Endodermal cell (in vitro differentiated cells): ENCODE data around the gene GPRIN1. TPM values are rescaled to one million over a fixed set of nuclear protein-coding genes. Genes with fewer than 3 reads are reported as not detected.

Source experiments
- DNase-seq: peaks from one replicate; pipeline ENCODE4 v3.0.0-alpha.2; 2017
- H3K27ac ChIP-seq: 2 replicates; pipeline ENCODE4 v1.5.1; 2013; ENCODE audit warnings: mild to moderate bottlenecking, low read depth, low read length, moderate library complexity
- H3K27me3 ChIP-seq: 2 replicates; pipeline ENCODE4 v1.6.1; 2013; ENCODE audit warnings: mild to moderate bottlenecking, low read length, moderate library complexity; ENCODE audit not compliant: insufficient read depth, control insufficient read depth, poor library complexity, severe bottlenecking
- H3K36me3 ChIP-seq: 2 replicates; pipeline ENCODE4 v1.7.0; 2013; ENCODE audit warnings: mild to moderate bottlenecking, low read length, moderate library complexity; ENCODE audit not compliant: control insufficient read depth, insufficient read depth
- H3K4me1 ChIP-seq: one replicate; pipeline ENCODE4 v1.7.0; 2013; ENCODE audit warnings: low read length; ENCODE audit not compliant: control insufficient read depth, insufficient read depth
- H3K4me3 ChIP-seq: 2 replicates; pipeline ENCODE4 v1.5.1; 2013; ENCODE audit warnings: mild to moderate bottlenecking, low read length, moderate library complexity
- H3K9ac ChIP-seq: 2 replicates; pipeline ENCODE4 v1.6.1; 2013; ENCODE audit warnings: mild to moderate bottlenecking, low read length, moderate library complexity; ENCODE audit not compliant: poor library complexity, severe bottlenecking; ENCODE audit errors: extremely low read depth
- H3K9me3 ChIP-seq: 2 replicates; pipeline ENCODE4 v1.6.1; 2013; ENCODE audit warnings: mild to moderate bottlenecking, low read length, moderate library complexity; ENCODE audit not compliant: control insufficient read depth
- H3K27ac Mint-ChIP-seq: 2 replicates; pipeline ENCODE4 v1.8.0; 2020; ENCODE audit warnings: mixed read lengths
- H3K27me3 Mint-ChIP-seq: 2 replicates; pipeline ENCODE4 v1.8.0; 2021; ENCODE audit warnings: mild to moderate bottlenecking, mixed read lengths; ENCODE audit not compliant: insufficient read depth
- H3K36me3 Mint-ChIP-seq: 2 replicates; pipeline ENCODE4 v1.8.0; 2020; ENCODE audit warnings: low read depth, mixed read lengths
- H3K4me1 Mint-ChIP-seq: 2 replicates; pipeline ENCODE4 v1.8.0; 2020; ENCODE audit warnings: mixed read lengths
- H3K4me3 Mint-ChIP-seq: 2 replicates; pipeline ENCODE4 v1.8.0; 2020; ENCODE audit warnings: mild to moderate bottlenecking, moderate library complexity, mixed read lengths
- H3K9me3 Mint-ChIP-seq: 2 replicates; pipeline ENCODE4 v1.8.0; 2020; ENCODE audit warnings: mild to moderate bottlenecking, mixed read lengths
- CTCF ChIP-seq: fragments of 200-600 bp; sonication (generic); conservative IDR thresholded peaks from 2 replicates; pipeline ENCODE4 v1.5.0; 2021; ENCODE audit warnings: antibody characterized with exemption, mild to moderate bottlenecking
- WGBS, 2 experiments: methylation state at CpG; one replicate each; pipeline versions ENCODE4 v1.1.5 to v1.1.7; 2013; ENCODE audit warnings: missing lambda C conversion rate in 2 of 2, mixed read lengths in 1 of 2; ENCODE audit not compliant: insufficient coverage in 1 of 2, insufficient read length in 1 of 2; 5-methylcytosine and 5-hydroxymethylcytosine counted together
- total RNA-seq, 2 donors: library from RNA; stranded (reverse); fragmentation: NEBNext Ultra II Directional in 1 of 2; extraction: Animal tissue kit (Norgen Biotek cat#: 25700) in 1 of 2; gene quantifications; 2 replicates in 1 of 2; 3 replicates in 1 of 2; pipeline ENCODE4 v1.2.1, GENCODE V29; 2021

GPRIN1 gene
- total RNA-seq, 2 donors from 2014 or later, result 4.5 to 4.9 TPM

GRCh38 chr5:176550275-176550831 is 59.6 kb downstream of the GPRIN1 start:
- TF ChIP-seq CTCF, result no peak
- no peak overlapping the region for H3K4me3 Mint-ChIP-seq
- H3K27ac ChIP-seq, result no peak overlapping the region
- no peaks in the 10 kb centered on the region for H3K4me1 ChIP-seq
- H3K27me3 ChIP-seq, result no peaks in the 10 kb centered on the region
- 89 to 92% methylated on average over 6 to 16 of the region's 16 CpGs for WGBS, 2 experiments
- no peak for DNase-seq
- peaks cover 2% of the 10 kb centered on the region for H3K36me3 ChIP-seq
- H3K27me3 Mint-ChIP-seq, result peaks cover 5% of the 10 kb centered on the region
- H3K4me1 Mint-ChIP-seq, result peaks cover 4% of the 10 kb centered on the region
- H3K36me3 Mint-ChIP-seq, result no peaks in the 10 kb centered on the region
- H3K9me3 ChIP-seq, result no peaks in the 10 kb centered on the region
- no peaks in the 10 kb centered on the region for H3K9me3 Mint-ChIP-seq
- no peak overlapping the region for H3K27ac Mint-ChIP-seq
- no peak overlapping the region for H3K4me3 ChIP-seq
- H3K9ac ChIP-seq, result no peak overlapping the region

DNA sequence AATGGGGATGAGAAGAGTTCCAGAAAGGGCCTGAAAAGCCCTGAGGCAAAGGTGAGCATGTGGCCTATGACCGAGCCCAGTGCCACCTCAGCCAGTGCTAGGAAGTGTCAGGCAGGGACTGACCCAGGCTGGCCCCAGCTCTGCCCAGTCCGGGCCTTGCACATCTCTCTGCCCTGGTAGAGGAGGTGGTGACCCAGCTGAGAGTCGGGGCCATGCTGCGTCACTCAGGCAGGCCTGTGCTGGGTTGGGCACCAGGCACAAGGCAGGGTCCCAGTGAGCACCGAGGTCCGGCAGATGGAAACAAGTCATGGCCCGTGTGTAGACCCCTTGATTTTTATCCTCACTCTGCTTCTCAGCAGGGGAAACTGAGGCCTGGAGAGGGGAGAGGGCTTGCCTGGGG is 60.1 kb downstream of the GPRIN1 start:
- H3K4me3 ChIP-seq, result no peak overlapping the region
- H3K4me1 Mint-ChIP-seq, result peaks cover 4% of the 10 kb centered on the region
- no peaks in the 10 kb centered on the region for H3K4me1 ChIP-seq
- no peak overlapping the region for H3K27ac Mint-ChIP-seq
- H3K36me3 ChIP-seq, result peaks cover 2% of the 10 kb centered on the region
- WGBS, 2 experiments, result 86 to 95% methylated on average over 1 to 7 of the region's 7 CpGs
- no peaks in the 10 kb centered on the region for H3K9me3 Mint-ChIP-seq
- no peaks in the 10 kb centered on the region for H3K36me3 Mint-ChIP-seq
- H3K27me3 Mint-ChIP-seq, result peaks cover 5% of the 10 kb centered on the region
- no peak overlapping the region for H3K4me3 Mint-ChIP-seq
- no peak overlapping the region for H3K9ac ChIP-seq
- DNase-seq, result peak; percentile 38
- no peaks in the 10 kb centered on the region for H3K9me3 ChIP-seq
- no peaks in the 10 kb centered on the region for H3K27me3 ChIP-seq
- no peak overlapping the region for H3K27ac ChIP-seq
- TF ChIP-seq CTCF, result no peak

DNA sequence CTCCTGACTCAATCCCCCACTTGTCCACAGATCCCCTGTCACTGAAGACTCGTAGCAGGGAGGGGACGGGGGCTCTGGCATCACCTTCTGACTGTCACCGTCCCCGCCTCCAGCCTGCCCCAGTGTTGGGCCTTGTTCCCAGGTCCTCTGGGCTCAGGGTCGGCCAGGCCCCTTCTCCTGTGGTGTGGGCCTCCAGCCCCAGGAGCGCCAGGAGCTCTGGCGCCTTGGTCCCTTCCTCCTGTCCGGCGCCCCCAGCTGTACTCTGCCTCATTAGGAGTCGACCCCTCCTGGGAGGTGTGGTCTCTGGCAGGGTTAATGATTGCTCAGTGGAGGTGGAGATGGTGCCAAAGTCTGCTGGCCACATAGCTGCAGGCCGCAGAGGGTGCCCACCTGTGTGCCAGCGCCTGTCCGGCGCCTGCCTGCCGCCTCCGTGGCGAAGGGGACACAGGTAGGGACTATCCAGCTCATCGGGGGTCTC is 61.0 kb downstream of the GPRIN1 start, which contains the start of gene CDHR2:
TSS of gene CDHR2 (plus strand) at position 376 of the 478 bp plus-strand sequence. CDS start 16,011 bp downstream, outside the sequence.
- Mint-ChIP-seq H3K27me3 (peaks cover 5% of the 10 kb centered on the region), H3K27ac (no peak within 1 kb of the TSS), H3K4me1 (peaks cover 11% of the 10 kb centered on the region), H3K4me3 (no peak within 1 kb of the TSS), H3K9me3 (no peaks in the 10 kb centered on the region), H3K36me3 (no peaks in the 10 kb centered on the region)
- H3K4me1 ChIP-seq, result no peaks in the 10 kb centered on the region
- H3K36me3 ChIP-seq, result peaks cover 2% of the 10 kb centered on the region
- DNase-seq, result peak; percentile 45
- 91 to 92% methylated on average over 4 to 18 of the region's 18 CpGs for WGBS, 2 experiments
- H3K4me3 ChIP-seq, result no peak within 1 kb of the TSS
- H3K9ac ChIP-seq, result no peak within 1 kb of the TSS
- H3K27me3 ChIP-seq, result no peaks in the 10 kb centered on the region
- no peaks in the 10 kb centered on the region for H3K9me3 ChIP-seq
- TF ChIP-seq CTCF, result no peak
- H3K27ac ChIP-seq, result no peak within 1 kb of the TSS
